K562 (cell line): Measurements from ENCODE around the gene CBX8. TPM values are rescaled to one million over a fixed set of nuclear protein-coding genes. Genes with fewer than 3 reads are reported as not detected.

Experiments used
- ATAC-seq: fragments of 200-7000 bp; cut with Tn5 transposase; 3 replicates; pipeline ENCODE4 v1.9.1; 2020; ENCODE audit warnings: moderate library complexity
- BruUV-seq: library from RNA; stranded (reverse); fragments of 400-500 nt; replicated peaks from 2 replicates; lab custom pipeline; 2021; lab: Mats Ljungman, UMichigan
- CTCF ChIA-PET: fragments of 300-600 bp; formaldehyde crosslinking; extraction: SDS; loops from one replicate; lab custom pipeline; 2021; ENCODE audit warnings: low intra/inter-chr PET ratio; lab: Yijun Ruan, JAX
- POLR2A ChIA-PET: fragments of 300-600, 350-650 bp; sonication (Branson Sonifier 250); formaldehyde crosslinking; extraction: SDS; loops from one replicate; lab custom pipeline; 2021; ENCODE audit warnings: antibody characterized with exemption, inconsistent platforms; lab: Yijun Ruan, JAX
- DNase-seq, 4 experiments: peaks; one replicate each; pipeline versions ENCODE4 v3.0.0 to v3.0.0-alpha.2; 2011 to 2018; ENCODE audit warnings: low spot score in 3 of 4, mixed read lengths in 3 of 4; ENCODE audit errors: extremely low read depth in 1 of 4
- FAIRE-seq: peaks from 2 replicates; lab custom pipeline; 2011; peaks lifted over from hg19 to GRCh38; lab: Jason Lieb, UNC
- H2AFZ ChIP-seq: 2 replicates; pipeline ENCODE4 v1.6.0; 2011; ENCODE audit warnings: low read depth, low read length, control low read depth, inconsistent platforms
- H3K27ac ChIP-seq: fragments of 200-600 bp; 3 replicates; pipeline ENCODE4 v1.8.0; 2011; ENCODE audit warnings: low read depth, mild to moderate bottlenecking, control low read depth, inconsistent platforms, low read length, moderate library complexity, mixed read lengths; ENCODE audit errors: extremely low read depth
- H3K27me3 ChIP-seq, 2 experiments: fragments of 300-600 bp in 1 of 2; 2 replicates in 1 of 2; 3 replicates in 1 of 2; pipeline versions ENCODE4 v1.6.0 to v1.8.0; 2011; ENCODE audit warnings: inconsistent platforms in 2 of 2, low read length in 2 of 2, mild to moderate bottlenecking in 1 of 2, mixed read lengths in 1 of 2, moderate library complexity in 1 of 2; ENCODE audit not compliant: control insufficient read depth in 2 of 2, insufficient read depth in 2 of 2
- H3K36me3 ChIP-seq: fragments of 300-600 bp; 3 replicates; pipeline ENCODE4 v1.8.0; 2011; ENCODE audit warnings: mild to moderate bottlenecking, low read length, inconsistent platforms; ENCODE audit not compliant: control insufficient read depth, insufficient read depth
- H3K4me1 ChIP-seq, 2 experiments: fragments of 200-600 bp in 1 of 2; replicated peaks in 1 of 2; 2 replicates in 1 of 2; 3 replicates in 1 of 2; pipeline versions ENCODE4 v1.5.1 to v1.8.0; 2011; ENCODE audit warnings: inconsistent platforms in 2 of 2, low read length in 2 of 2, mild to moderate bottlenecking in 1 of 2, mixed read lengths in 1 of 2, moderate library complexity in 1 of 2; ENCODE audit not compliant: control insufficient read depth in 2 of 2, insufficient read depth in 2 of 2
- H3K4me2 ChIP-seq: 2 replicates; pipeline ENCODE4 v1.6.1; 2011; ENCODE audit warnings: low read length, control low read depth, inconsistent platforms, mixed read lengths; ENCODE audit not compliant: insufficient read depth
- H3K4me3 ChIP-seq: fragments of 200-600 bp; sonication (generic), shearing (Covaris generic); 2 replicates; pipeline ENCODE4 v1.5.1; 2016; ENCODE audit warnings: control low read depth, inconsistent platforms
- H3K79me2 ChIP-seq: fragments of 200-600 bp; 3 replicates; pipeline ENCODE4 v1.8.0; 2011; ENCODE audit warnings: low read length, inconsistent platforms; ENCODE audit not compliant: control insufficient read depth, insufficient read depth
- H3K9ac ChIP-seq, 2 experiments: 2 replicates each; pipeline versions ENCODE4 v1.6.0 to v1.6.1; 2011; ENCODE audit warnings: low read depth in 2 of 2, low read length in 2 of 2, control low read depth in 1 of 2, inconsistent platforms in 1 of 2, mild to moderate bottlenecking in 1 of 2, mixed read lengths in 1 of 2; ENCODE audit not compliant: insufficient read depth in 1 of 2
- H3K9me1 ChIP-seq: one replicate; pipeline ENCODE4 v1.6.0; 2011; ENCODE audit warnings: inconsistent platforms, mild to moderate bottlenecking, low read length, moderate library complexity; ENCODE audit not compliant: control insufficient read depth, insufficient read depth
- H3K9me3 ChIP-seq: replicated peaks from 2 replicates; pipeline ENCODE4 v1.5.1; 2011; ENCODE audit warnings: low read depth, low read length, inconsistent platforms; ENCODE audit not compliant: control insufficient read depth, insufficient read depth
- H4K20me1 ChIP-seq: replicated peaks from 2 replicates; pipeline ENCODE4 v1.6.1; 2011; ENCODE audit warnings: low read length, inconsistent platforms, mixed read lengths; ENCODE audit not compliant: control insufficient read depth, insufficient read depth
- ARID1B ChIP-seq: fragments of 450-650 bp; IDR thresholded peaks from 2 replicates; pipeline ENCODE4 v1.6.1; 2016; ENCODE audit warnings: antibody characterized with exemption, mild to moderate bottlenecking, inconsistent platforms
- CBX8 ChIP-seq: fragments of 200-600 bp; sonication (generic); IDR thresholded peaks from 2 replicates; pipeline ENCODE4 v1.6.1; 2012; ENCODE audit warnings: borderline replicate concordance, mixed run types, low read depth, mild to moderate bottlenecking, moderate library complexity, mixed read lengths, low read length, control low read depth, inconsistent platforms; ENCODE audit not compliant: poor library complexity, severe bottlenecking; ENCODE audit errors: extremely low read depth
- CHD1 ChIP-seq: fragments of 200-600 bp; sonication (generic); IDR thresholded peaks from one replicate; pipeline ENCODE4 v1.6.1; 2012; ENCODE audit warnings: mild to moderate bottlenecking, moderate library complexity, low read length, inconsistent platforms
- EP300 ChIP-seq: IDR thresholded peaks from 2 replicates; pipeline ENCODE4 v1.6.1; 2012; ENCODE audit warnings: low read length, improper control_type of control experiment
- GATAD2B ChIP-seq: fragments of 450-650 bp; IDR thresholded peaks from 2 replicates; pipeline ENCODE4 v1.6.1; 2017; ENCODE audit warnings: mild to moderate bottlenecking, borderline replicate concordance
- ILF3 ChIP-seq: fragments of 450-650 bp; IDR thresholded peaks from 2 replicates; pipeline ENCODE4 v1.6.1; 2018; ENCODE audit warnings: antibody characterized with exemption, mild to moderate bottlenecking, moderate library complexity, borderline replicate concordance
- MECOM ChIP-seq: fragments of 250-450 bp; sonication (Bioruptor Pico); IDR thresholded peaks from 2 replicates; pipeline ENCODE4 v1.8.0; 2022; ENCODE audit warnings: inconsistent platforms
- MTF1 ChIP-seq: fragments of 250-450 bp; sonication (Bioruptor Pico); IDR thresholded peaks from 2 replicates; pipeline ENCODE4 v1.9.0; 2021; ENCODE audit warnings: moderate library complexity, mild to moderate bottlenecking, inconsistent platforms, borderline replicate concordance
- NONO ChIP-seq, 2 experiments: fragments of 200-400 bp in 1 of 2; fragments of 450-650 bp in 1 of 2; formaldehyde crosslinking in 1 of 2; IDR thresholded peaks; 2 replicates each; pipeline ENCODE4 v1.6.1; 2017; ENCODE audit warnings: low read depth in 2 of 2, mild to moderate bottlenecking in 2 of 2, moderate library complexity in 2 of 2, low read length in 1 of 2
- RBM34 ChIP-seq: fragments of 200-400 bp; formaldehyde crosslinking; IDR thresholded peaks from 2 replicates; pipeline ENCODE4 v1.6.1; 2018; ENCODE audit warnings: low read length, borderline replicate concordance; ENCODE audit not compliant: insufficient read depth
- RFX7 ChIP-seq: fragments of 250-450 bp; sonication (Bioruptor Pico); IDR thresholded peaks from 2 replicates; pipeline ENCODE4 v1.5.1; 2021; ENCODE audit warnings: mild to moderate bottlenecking
- THAP12 ChIP-seq: fragments of 250-450 bp; sonication (Bioruptor Pico); IDR thresholded peaks from 2 replicates; pipeline ENCODE4 v1.9.0; 2021; ENCODE audit warnings: mild to moderate bottlenecking, inconsistent platforms
- ZBTB17 ChIP-seq: fragments of 450-650 bp; formaldehyde crosslinking; IDR thresholded peaks from 2 replicates; pipeline ENCODE4 v1.4.0; 2020; ENCODE audit warnings: mild to moderate bottlenecking
- ZFP1 ChIP-seq: fragments of 450-650 bp; formaldehyde crosslinking; IDR thresholded peaks from 2 replicates; pipeline ENCODE4 v1.4.0; 2020; ENCODE audit warnings: mild to moderate bottlenecking, mixed read lengths
- ZFP91 ChIP-seq: sonication (generic); formaldehyde crosslinking; IDR thresholded peaks from 2 replicates; pipeline ENCODE4 v1.8.0; 2022; ENCODE audit warnings: mild to moderate bottlenecking, missing genetic modification reagents
- ZNF263 ChIP-seq: sonication (generic); formaldehyde crosslinking; IDR thresholded peaks from 2 replicates; pipeline ENCODE4 v1.8.0; 2022; ENCODE audit warnings: mild to moderate bottlenecking, missing genetic modification reagents, borderline replicate concordance
- ZNF282 ChIP-seq: sonication (generic); formaldehyde crosslinking; IDR thresholded peaks from 2 replicates; pipeline ENCODE4 v1.8.1; 2023; ENCODE audit warnings: missing genetic modification reagents
- ZNF583 ChIP-seq: fragments of 250-450 bp; sonication (Bioruptor Pico); IDR thresholded peaks from 2 replicates; pipeline ENCODE4 v1.4.0; 2020
- WGBS: fragments of 100-300 bp; shearing (Covaris generic); methylation state at CpG from one replicate; pipeline ENCODE4 v1.1.6; 2016; ENCODE audit warnings: low coverage, mixed read lengths; ENCODE audit not compliant: insufficient coverage; ENCODE audit errors: missing lambda C conversion rate; 5-methylcytosine and 5-hydroxymethylcytosine counted together
- in situ Hi-C: fragments of 300-500 bp; cut with MboI; formaldehyde crosslinking; loops from 4 replicates; pipeline ENCODE4 v1.15.0; 2018; ENCODE audit warnings: inconsistent platforms, mixed read lengths
- intact Hi-C: fragments of 100-400 bp; cut with micrococcal nuclease; formaldehyde crosslinking; loops from 2 replicates; pipeline ENCODE4 v1.14.2; 2022
- polyA plus RNA-seq, 8 experiments: library from polyadenylated mRNA; depleted of rRNA in 4 of 8; stranded (reverse) in 5 of 8; unstranded in 3 of 8; fragments of >200 nt; fragmentation: Nextera tagmentation in 2 of 8; fragmentation: Illumina TruSeq in 1 of 8; extraction: Ambion mirVana in 2 of 8; extraction: Trizol in 1 of 8; gene quantifications; 2 replicates each; pipeline versions ENCODE4 v1.2.1 to v1.2.3, GENCODE V29; 2011 to 2014; ENCODE audit warnings: inconsistent platforms in 1 of 8, missing spikeins in 1 of 8
- total RNA-seq, 7 experiments: library from RNA; depleted of rRNA in 6 of 7; stranded (reverse); fragments of >200 nt in 6 of 7; fragmentation: Illumina TruSeq in 2 of 7; extraction: Trizol in 2 of 7; gene quantifications; 2 replicates each; pipeline versions ENCODE4 v1.2.1 to v1.2.3, GENCODE V29; 2011 to 2021; ENCODE audit warnings: low replicate concordance in 1 of 7

The CBX8 gene
- total and polyA plus RNA-seq, 9 of the 15 experiments (the other 6 are each of a cell fraction or from before 2014, with no cell fraction given) = 0.08 to 11.9 (median 2.6) TPM

GRCh38 chr17:79845601-79845949 is 48.7 kb upstream of the CBX8 start (continued):
- peak; percentile 26; the same call in 1 of the 2 replicates for TF ChIP-seq EP300
- TF ChIP-seq ARID1B = peak; percentile 67
- TF ChIP-seq ZFP91 (CRISPR knock-in tag) = no peak
- TF ChIP-seq MECOM = no peak
- TF ChIP-seq NONO (IDR thresholded peaks at IDR 0.05; ENCODE audit: low read depth in 2 of 2, low read length in 1 of 2) = peak in 1 of 2 experiments; percentile 20; a peak in 1 of 4 replicates

- ATAC-seq = peak; percentile 82
- Histone ChIP-seq H3K4me3 (peak overlapping the region; percentile 36), H3K9me1 (no peaks in the 10 kb centered on the region), H3K79me2 (no peaks in the 10 kb centered on the region), H3K9me3 (no peaks in the 10 kb centered on the region), H3K9ac (peak overlapping the region; percentile 61 to 90), H2AFZ (peak overlapping the region; percentile 81), H3K27me3 (no peaks in the 10 kb centered on the region; a peak in 1 of 5 replicates), H4K20me1 (no peaks in the 10 kb centered on the region), H3K36me3 (no peaks in the 10 kb centered on the region), H3K27ac (peak overlapping the region; percentile 54), H3K4me2 (peak overlapping the region; percentile 76), H3K4me1 (peaks cover 18 to 59% of the 10 kb centered on the region in 2 experiments)
- peak; percentile 65 to 85 (median 84) for DNase-seq
- CTCF ChIA-PET = no interaction called here
- POLR2A ChIA-PET = interaction anchor here (1.0 to 1.7 kb wide), 3 partner anchors 9 to 27 kb away, joined by 3 to 9 read pairs (median 4); no protein-coding TSS in a partner anchor
- no TSS peak for BruUV-seq
- in situ Hi-C loops = no loop called here
- WGBS = 0% methylated on average over 18 of the region's 38 CpGs
- no peak for FAIRE-seq
- intact Hi-C loops = no loop called here
- TF ChIP-seq ZBTB17 (no peak), THAP12 (CRISPR knock-in tag) (no peak), MTF1 (CRISPR knock-in tag) (no peak), CHD1 (peak; percentile 46), ZNF263 (CRISPR knock-in tag) (no peak), RFX7 (CRISPR knock-in tag) (no peak), ZNF282 (CRISPR knock-in tag) (no peak), GATAD2B (no peak), ZFP1 (CRISPR knock-in tag) (no peak), CBX8 (no peak), RBM34 (no peak), ILF3 (no peak), ZNF583 (CRISPR knock-in tag) (no peak)
Measured at GRCh38 chr17:79844869-79845600, 48.2 kb upstream of the CBX8 start.
